H7 (cell line): ENCODE data around the gene SH3BGRL3. TPM values are rescaled to one million over a fixed set of nuclear protein-coding genes. Genes with fewer than 3 reads are reported as not detected.

Experiments
- DNase-seq: peaks from one replicate; pipeline ENCODE4 v3.0.0; 2012
- H3K27me3 ChIP-seq: 2 replicates; pipeline ENCODE4 v1.6.0; 2011; ENCODE audit warnings: mild to moderate bottlenecking, low read length; ENCODE audit not compliant: control insufficient read depth, insufficient read depth
- H3K36me3 ChIP-seq: replicated peaks from 2 replicates; pipeline ENCODE4 v1.5.1; 2011; ENCODE audit warnings: low read length; ENCODE audit not compliant: control insufficient read depth, insufficient read depth
- H3K4me3 ChIP-seq: 2 replicates; pipeline ENCODE4 v1.5.1; 2011; ENCODE audit warnings: low read depth, mild to moderate bottlenecking, control low read depth, low read length, moderate library complexity; ENCODE audit not compliant: insufficient read depth
- total RNA-seq: library from RNA; depleted of rRNA; stranded (reverse); fragments of >200 nt; shearing (Covaris generic); gene quantifications from 2 replicates; pipeline ENCODE4 v1.2.3, GENCODE V29; 2014

Gene SH3BGRL3
- total RNA-seq, 1 experiment from 2014 or later, result 56.7 TPM

GRCh38 chr1:26268290-26269197 is 11.3 kb upstream of the SH3BGRL3 start:
- DNase-seq, result no peak
- Histone ChIP-seq H3K36me3 (peaks cover 39% of the 10 kb centered on the region), H3K27me3 (no peaks in the 10 kb centered on the region), H3K4me3 (no peak overlapping the region)

DNA sequence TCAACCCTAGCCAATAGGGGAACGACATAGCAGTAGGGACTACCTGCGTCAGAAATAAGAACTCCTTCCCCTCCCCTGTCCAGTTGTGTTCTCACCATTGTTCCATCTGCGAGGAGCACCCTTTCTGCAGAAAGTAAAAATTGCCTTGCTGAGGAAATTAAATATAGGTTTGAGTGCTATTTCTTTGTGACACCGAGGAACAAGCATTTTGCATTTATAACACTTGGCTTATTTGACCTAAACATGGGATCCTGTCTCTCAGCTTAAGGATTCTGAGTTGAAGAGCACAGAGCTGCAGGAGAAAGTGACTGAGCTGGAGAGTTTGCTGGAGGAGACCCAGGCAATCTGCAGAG is 10.7 kb upstream of the SH3BGRL3 start:
- no peaks in the 10 kb centered on the region for H3K27me3 ChIP-seq
- DNase-seq, result no peak
- peaks cover 41% of the 10 kb centered on the region for H3K36me3 ChIP-seq
- no peak overlapping the region for H3K4me3 ChIP-seq

DNA sequence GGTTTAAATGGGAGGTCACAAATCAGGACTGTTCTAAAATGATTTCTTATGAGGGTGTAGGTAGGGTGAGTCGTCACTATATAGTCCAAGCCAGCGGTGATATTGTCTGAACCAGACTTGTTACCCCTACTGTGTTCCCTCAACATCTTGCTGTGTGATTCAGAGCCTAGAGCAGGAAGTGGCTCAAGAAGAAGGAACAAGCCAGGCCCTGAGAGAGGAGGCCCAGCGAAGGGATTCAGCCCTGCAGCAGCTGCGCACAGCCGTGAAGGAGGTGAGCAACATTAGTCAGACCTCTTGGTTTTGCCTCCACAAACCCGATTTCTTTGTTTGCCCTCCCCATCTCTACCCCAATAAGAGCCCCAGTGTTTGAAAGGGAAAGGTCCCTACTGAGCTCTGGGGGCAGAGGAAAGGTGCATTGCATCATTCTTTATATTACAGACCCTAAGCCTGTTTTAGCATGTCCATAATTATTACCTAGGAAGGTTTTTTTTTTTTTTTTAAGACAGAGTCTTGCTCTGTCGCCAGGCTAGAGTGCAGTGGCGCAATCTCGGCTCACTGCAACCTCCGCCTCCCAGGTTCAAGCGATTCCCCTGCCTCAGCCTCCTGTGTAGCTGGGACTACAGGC is 5.0 kb upstream of the SH3BGRL3 start:
- no peak for DNase-seq
- Histone ChIP-seq H3K27me3 (no peaks in the 10 kb centered on the region), H3K4me3 (no peak overlapping the region), H3K36me3 (peaks cover 55% of the 10 kb centered on the region)

- Histone ChIP-seq H3K4me3 (no peak overlapping the region), H3K36me3 (peaks cover 48% of the 10 kb centered on the region), H3K27me3 (no peaks in the 10 kb centered on the region)
- DNase-seq, result peak; percentile 86
Observed at GRCh38 chr1:26275580-26276431, 4.1 kb upstream of the SH3BGRL3 start.

DNA sequence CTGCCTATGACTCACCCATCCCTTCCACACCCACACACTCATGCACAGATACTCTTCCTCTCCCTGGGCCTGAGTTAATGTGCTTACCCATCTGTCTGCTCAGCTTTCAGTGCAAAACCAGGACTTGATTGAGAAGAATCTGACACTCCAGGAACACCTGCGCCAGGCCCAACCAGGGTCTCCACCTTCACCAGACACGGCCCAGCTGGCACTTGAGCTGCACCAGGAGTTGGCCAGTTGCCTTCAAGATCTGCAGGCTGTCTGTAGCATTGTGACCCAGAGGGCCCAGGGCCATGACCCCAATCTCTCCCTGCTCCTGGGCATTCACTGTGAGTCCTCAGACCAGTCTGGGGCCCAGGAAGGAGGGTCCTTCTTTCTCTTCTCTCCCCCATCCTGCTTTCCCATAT is 3.5 kb upstream of the SH3BGRL3 start:
- Histone ChIP-seq H3K4me3 (no peak overlapping the region), H3K36me3 (peaks cover 43% of the 10 kb centered on the region), H3K27me3 (no peaks in the 10 kb centered on the region)
- DNase-seq, result no peak

DNA sequence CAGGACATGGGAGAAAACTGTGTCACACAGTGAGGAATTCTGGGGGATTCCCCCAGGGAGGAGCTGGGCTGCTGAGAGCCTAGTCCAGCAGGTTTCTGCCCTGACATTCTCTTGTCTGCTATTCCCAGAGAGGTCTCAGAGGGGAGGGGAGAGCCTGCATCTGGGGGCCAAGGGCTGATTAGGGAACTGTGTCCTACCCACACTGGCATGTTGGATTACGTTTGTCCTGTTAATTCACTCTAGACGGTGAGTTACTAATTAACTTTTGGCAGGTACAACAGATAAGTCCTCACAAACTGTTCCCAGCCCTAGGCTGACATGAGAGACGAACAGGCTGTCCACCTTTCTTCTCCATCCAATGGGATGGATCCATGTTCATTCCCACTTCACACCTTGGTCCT is 2.6 kb upstream of the SH3BGRL3 start:
- no peak for DNase-seq
- Histone ChIP-seq H3K4me3 (no peak overlapping the region), H3K36me3 (peaks cover 35% of the 10 kb centered on the region), H3K27me3 (no peaks in the 10 kb centered on the region)

- peaks cover 34% of the 10 kb centered on the region for H3K36me3 ChIP-seq
- H3K4me3 ChIP-seq, result no peak overlapping the region
- no peaks in the 10 kb centered on the region for H3K27me3 ChIP-seq
- no peak for DNase-seq
Observed at GRCh38 chr1:26277719-26278118, 2.2 kb upstream of the SH3BGRL3 start.

DNA sequence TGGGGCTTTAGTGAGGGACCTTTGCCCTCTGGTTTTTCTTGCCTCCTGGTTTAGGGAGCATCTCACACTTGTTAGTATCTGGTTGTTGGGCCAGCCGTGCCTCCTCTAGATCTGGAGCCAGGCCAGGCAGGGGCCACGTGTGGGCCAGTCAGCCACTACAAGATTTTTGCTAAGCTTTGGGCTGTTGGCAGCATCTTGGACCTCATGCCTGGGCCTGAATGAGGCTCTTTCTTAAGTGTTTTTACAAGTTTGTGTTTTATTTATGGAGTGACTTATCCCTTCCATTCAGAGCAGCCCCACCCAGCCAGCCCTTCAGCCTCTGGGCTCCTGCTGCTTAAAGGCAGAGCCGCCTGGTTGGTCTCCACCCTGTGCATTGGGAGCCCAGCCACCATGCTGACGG is 1.6 kb upstream of the SH3BGRL3 start:
- no peaks in the 10 kb centered on the region for H3K27me3 ChIP-seq
- H3K36me3 ChIP-seq, result peaks cover 31% of the 10 kb centered on the region

GRCh38 chr1:26278724-26279455 is 996 bp upstream of the SH3BGRL3 start:
- peak; percentile 64 for DNase-seq
- peaks cover 31% of the 10 kb centered on the region for H3K36me3 ChIP-seq
- H3K4me3 ChIP-seq, result peak overlapping the region; percentile 93
- H3K27me3 ChIP-seq, result no peaks in the 10 kb centered on the region

More for the DNA sequence above, 1.6 kb upstream of the SH3BGRL3 start:
- H3K4me3 ChIP-seq, result no peak overlapping the region
- no peak for DNase-seq

GRCh38 chr1:26280333-26281042 is 602 bp downstream of the SH3BGRL3 start:
- H3K36me3 ChIP-seq, result peaks cover 23% of the 10 kb centered on the region
- no peaks in the 10 kb centered on the region for H3K27me3 ChIP-seq
- no peak for DNase-seq
- H3K4me3 ChIP-seq, result peak overlapping the region; percentile 93

GRCh38 chr1:26281091-26281958 is 1.4 kb downstream of the SH3BGRL3 start:
- Histone ChIP-seq H3K27me3 (no peaks in the 10 kb centered on the region), H3K36me3 (peaks cover 17% of the 10 kb centered on the region), H3K4me3 (no peak overlapping the region; the same call in 1 of the 2 replicates)
- peak; percentile 54 for DNase-seq

DNA sequence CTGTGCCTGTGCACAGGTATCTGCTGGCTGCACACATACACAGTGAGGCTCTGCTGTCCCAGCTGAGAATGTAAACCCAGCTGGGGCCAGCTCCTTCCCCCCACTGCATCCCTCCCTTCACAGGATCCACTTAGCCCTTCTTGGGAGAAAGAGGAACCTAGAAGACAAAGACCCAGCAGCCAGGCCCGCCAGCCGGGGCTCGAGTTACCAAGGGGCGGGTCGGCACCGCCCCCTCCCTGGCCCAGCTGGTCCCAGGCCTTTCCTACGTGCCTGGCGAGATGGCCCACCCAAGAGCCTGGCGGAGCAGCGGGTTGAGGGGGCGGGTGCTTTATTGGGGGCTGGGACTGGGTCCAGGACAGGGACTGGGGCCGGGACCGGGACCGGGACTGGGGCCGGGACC is 2.1 kb downstream of the SH3BGRL3 start:
- DNase-seq, result peak; percentile 96
- H3K36me3 ChIP-seq, result peaks cover 12% of the 10 kb centered on the region
- H3K27me3 ChIP-seq, result no peaks in the 10 kb centered on the region
- no peak overlapping the region for H3K4me3 ChIP-seq

- peak; percentile 74 for DNase-seq
- Histone ChIP-seq H3K4me3 (no peak overlapping the region), H3K36me3 (peaks cover 7% of the 10 kb centered on the region), H3K27me3 (no peaks in the 10 kb centered on the region)
Observed at GRCh38 chr1:26282401-26282918, 2.6 kb downstream of the SH3BGRL3 start.
